SKM-1 (cell line): Measurements from ENCODE around the gene INSRR.

Experiments
- DNase-seq: peaks from one replicate; lab custom pipeline; 2025; ENCODE audit not compliant: unreplicated experiment; lab: John Stamatoyannopoulos, UW

INSRR gene

GRCh38 chr1:156858959-156859522, at the start of gene INSRR:
Gene INSRR (minus strand): TSS chr1:156859117. CDS start chr1:156858621, 496 bp downstream.
- DNase-seq, result no peak

GRCh38 chr1:156908541-156908940, 49.6 kb upstream of the INSRR start:
- DNase-seq, result no peak

DNA sequence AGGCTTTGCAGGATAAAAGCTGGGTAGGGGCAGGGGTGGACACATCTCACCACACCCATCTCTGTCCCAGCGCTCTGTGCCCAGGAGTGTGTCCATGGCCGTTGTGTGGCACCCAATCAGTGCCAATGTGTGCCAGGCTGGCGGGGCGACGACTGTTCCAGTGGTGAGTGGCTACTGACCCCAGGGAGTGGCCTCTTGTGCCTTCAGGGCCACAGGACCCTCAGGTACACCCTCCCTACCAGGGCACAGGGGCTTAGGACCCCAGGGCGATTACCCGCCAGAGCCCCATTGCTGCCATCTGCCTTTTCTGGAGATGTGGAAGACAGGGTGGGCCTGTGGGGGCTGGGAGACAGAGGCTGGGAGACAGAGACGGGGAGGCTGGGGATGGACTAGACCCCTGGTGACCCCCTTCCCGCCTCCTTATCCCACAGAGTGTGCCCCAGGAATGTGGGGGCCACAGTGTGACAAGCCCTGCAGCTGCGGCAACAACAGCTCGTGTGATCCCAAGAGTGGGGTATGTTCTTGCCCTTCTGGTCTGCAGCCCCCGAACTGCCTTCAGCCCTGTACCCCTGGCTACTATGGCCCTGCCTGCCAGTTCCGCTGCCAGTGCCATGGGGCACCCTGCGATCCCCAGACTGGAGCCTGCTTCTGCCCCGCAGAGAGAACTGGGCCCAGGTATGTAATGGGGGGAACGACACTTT, 47.4 kb upstream of the INSRR start:
- DNase-seq, result no peak

- DNase-seq, result no peak
Observed at GRCh38 chr1:156905651-156906050, 46.7 kb upstream of the INSRR start.

GRCh38 chr1:156905176-156905575, 46.3 kb upstream of the INSRR start:
- DNase-seq, result no peak

DNA sequence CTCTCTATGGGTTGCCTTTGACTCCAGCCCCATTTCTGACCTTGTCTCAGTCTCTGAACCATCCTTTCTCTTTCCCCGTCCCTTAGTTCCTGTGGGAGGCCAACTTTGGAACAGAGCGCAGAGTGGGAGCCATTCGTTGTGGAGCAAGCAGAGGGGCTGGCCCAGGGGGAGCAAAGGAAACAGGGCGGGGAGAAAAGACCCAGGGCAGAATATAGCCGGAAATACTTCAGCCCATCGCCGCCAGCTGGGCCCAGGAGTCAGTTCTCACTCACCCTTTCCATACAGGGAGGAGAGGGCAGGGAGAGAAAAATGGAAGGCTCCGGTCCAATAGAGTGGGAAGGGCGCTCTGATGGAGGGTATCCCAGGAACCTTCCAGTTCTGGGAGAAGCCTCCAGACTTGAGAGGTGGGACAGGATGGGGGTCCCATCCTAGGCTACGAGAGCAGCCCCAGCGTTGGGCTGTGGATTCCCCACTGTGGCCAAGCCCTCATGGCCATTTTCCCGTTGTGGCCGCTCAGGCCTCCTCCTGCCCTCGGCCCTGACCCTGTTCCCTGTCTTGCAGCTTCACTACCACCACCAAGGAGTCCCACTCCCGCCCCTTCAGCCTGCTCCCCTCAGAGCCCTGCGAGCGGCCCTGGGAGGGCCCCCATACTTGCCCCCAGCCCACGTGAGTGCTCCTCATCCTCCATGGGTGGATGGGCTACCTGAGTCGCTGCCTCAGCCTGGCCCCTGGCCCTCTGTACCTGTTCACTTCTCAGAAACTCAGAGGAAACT, 45.5 kb upstream of the INSRR start:
- DNase-seq, result no peak

GRCh38 chr1:156903328-156904091, 44.6 kb upstream of the INSRR start:
- no peak for DNase-seq

DNA sequence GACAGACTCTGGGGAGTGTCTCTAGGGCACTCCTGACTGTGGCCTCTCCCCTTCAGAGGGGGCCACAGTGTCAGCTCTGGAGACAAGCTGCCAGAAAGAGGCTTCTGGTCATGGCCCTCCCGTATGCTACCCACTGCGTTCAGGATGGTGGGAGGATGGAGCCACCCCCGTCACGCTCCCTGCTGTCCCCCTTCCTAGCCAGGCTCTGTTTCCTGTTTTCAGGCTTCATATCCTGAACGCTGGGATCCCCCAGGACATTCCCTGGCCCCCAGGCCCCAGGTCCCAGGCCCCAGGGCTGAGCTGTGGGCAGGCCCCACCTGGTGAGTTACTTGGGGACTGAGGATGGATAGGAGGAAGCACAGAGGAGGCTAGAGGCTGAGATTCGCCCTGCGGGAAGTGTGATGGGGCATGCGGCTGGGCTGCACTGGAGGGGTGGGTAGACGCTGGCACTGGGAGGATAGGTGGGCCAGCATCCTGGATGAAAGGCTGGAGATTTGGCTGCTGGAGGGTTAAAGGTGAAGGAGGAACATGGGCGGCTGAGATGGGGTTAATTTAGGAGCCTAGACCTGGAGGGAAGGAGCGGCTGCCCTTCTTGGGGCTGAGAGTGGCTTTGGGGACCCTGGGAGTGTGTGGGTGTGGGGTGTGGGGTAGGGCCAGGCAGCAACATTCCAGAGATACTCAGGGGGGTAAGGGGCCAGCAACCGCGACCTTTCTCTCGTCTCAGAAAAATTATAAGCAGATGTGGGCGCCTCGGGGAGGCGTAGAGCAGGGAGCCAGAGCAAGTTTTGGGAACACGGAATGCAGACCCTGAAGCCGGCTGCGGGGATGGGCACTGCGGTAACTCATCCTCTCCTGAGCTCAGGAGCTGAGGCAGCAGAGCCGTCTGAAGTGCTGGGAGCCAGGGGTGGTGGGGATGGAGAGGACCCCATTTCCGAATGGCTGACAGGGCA, 43.3 kb upstream of the INSRR start:
- no peak for DNase-seq

- DNase-seq, result no peak
Observed at GRCh38 chr1:156901590-156901900, 42.6 kb upstream of the INSRR start.

DNA sequence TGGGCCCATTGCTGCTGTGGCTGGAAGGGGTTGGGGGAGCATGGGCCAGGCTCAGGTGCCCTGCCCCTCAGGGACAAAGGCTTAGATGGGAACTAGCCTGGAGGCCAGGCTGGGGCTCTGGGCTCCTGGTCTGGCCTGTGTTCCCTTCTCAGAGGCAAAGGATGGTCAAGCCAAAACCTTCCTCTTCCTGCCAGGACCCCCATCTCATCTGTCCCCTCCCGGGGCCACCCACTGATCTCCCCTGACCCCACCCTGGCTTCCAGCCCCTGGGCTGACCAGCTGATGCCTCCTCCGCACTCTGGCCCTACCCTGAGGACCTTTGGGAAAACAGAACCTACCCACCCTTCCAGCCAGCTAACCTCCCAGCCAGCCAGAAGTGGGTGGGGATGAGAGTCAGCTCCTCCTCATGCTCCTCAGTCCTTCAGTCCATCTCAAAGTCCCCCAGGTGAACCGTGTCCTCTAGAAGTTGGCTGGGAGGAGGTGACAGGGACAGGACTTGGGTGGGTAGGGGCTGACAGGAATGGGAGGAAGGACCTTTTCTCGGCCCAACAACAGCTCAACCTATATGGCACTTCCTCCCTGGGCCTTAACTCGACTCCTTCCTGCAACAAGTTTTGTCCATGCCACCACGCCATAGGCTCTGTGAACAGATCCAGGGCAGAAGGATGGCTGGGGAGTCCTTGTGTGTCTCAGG, 42.1 kb upstream of the INSRR start:
- no peak for DNase-seq

DNA sequence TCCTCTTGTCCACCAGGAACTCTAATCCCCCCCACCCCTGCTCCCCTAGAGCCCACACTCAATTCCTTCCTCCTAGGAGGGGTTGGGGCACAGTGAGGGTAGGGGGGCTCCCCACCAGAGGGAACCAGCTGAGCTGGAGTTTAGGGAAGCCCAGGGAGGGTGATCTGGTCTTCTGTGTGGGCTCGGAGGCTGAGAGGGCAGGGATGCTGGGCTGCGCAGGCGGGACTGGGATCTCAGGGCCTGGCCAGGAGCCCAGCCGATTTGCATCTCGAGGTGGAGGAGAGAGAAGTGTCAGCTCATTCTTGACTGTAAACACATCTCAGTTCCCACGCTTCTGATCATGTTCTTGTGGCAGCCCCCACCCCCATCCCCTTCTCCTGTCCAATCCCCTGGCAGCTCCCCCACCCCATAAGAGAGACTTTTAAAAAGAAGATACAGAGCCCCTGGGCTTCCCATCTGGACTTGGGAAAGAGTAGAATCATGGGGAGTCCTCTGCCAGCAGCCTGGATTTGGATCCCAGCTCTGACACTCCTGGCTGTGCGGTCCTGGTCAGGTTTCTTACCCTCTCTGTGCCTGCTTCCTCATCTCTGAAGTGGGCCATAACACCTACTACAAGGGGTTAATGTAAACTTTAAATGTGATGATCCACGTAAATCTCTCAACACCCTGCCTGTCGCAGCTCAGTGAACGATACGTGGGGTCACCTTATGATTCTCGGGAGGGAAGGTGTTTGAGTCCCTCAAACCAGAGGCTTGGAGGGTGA, 41.2 kb upstream of the INSRR start:
- DNase-seq, result no peak

GRCh38 chr1:156898971-156899664, 40.2 kb upstream of the INSRR start:
- DNase-seq, result no peak

- no peak for DNase-seq
Observed at GRCh38 chr1:156898161-156898566, 39.2 kb upstream of the INSRR start.

DNA sequence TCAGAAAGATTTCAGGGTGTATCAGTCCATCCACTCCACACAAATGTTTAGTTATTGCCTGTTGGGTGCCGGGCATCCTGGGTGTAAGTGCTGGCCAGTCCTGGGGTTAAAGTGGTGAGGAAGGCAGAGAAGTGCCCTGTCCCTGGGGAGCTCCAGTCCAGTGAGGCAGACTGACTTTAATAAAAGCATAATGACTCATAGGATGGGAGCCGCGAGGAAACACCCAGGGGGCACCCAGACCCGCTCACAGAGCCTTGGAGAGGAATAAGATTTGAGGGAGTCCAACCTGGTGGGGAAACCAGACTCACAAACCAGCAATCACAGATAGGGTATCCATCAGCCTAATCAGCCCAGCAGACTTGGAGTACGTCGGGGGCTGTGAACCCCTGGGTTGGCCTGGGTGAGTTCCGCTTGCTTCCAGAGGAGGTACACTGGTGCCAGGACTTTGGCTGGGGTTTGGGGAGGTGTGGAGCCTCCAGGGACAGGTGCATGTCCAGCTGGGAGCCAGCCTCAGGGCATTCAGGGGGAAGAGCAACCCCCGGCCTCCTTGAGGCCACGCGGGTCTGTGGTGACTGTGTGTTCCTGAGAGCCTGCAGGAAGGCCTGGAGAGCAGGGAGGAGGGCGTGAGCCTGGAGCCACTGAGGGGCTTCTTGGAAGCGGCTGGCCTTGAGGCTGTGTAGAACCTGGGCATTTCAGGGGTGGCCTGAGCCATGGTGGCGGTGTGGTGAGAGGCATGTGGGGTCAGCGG, 38.3 kb upstream of the INSRR start:
- no peak for DNase-seq

DNA sequence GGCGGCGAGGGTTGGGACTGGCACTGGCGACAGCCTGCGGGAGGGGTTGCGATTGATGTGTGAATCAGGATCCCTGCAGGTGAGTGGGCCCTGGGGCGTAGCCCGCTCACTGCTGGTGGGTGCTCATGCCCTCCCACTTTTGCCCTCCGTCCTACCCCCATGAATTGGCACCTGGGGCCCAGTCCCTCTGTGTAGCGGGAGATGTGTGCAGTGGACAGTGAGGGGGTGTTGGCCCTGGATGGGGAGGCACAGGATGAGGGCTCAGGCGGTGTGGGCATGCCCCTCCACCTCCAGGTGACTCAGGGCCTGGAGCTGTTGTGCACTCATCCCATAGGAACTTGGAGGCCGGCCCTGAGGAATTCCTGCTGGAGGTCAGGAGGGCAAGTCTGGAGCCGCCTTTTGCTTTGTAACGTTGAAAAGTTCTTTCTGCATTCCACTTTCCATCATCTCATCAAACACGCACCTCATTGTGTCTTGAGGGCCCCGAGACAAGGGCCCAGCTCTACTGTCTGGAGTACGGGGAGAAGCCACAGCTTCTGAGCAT, 37.6 kb upstream of the INSRR start:
- DNase-seq, result no peak

- DNase-seq, result no peak
Observed at GRCh38 chr1:156895927-156896326, 37.0 kb upstream of the INSRR start.

- no peak for DNase-seq
Observed at GRCh38 chr1:156895455-156895812, 36.5 kb upstream of the INSRR start.
